NCI-H82 (cell line): ENCODE data around the gene ADCY10.

Experiments
- DNase-seq: peaks from one replicate; lab custom pipeline; 2025; lab: John Stamatoyannopoulos, UW

Gene ADCY10

DNA sequence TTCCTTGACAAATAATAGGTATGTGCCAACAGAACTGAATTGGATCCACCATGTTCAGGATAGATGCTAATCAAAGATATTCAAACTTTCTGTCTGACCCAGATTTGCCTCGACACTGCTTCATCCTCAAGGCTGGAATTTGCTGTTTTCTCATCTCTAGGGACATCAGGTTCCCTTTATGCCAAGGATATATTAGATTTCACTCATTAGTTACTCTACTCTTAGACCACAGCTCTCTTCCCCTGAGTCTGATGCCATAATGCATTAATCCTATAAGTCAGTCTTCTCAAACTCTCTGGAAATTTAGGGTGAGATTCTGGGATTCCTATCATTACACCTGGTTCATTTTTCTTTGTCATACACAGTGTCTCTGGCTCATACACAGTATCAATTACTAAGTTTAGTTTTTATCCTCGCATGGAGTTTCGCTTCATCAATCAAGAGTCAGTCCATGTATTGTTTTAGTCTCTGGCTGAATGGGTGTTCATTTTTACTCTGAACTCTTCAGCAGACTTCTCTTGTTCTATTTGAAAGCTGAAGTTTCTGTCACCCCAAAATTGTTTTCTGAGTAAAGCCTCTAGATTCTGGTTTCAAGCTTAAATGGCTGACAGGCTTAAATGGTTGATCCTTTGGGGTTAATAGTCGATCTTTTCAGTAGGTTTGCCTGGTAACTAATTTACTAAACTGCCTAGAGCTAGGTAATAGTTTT is 13.3 kb upstream of the ADCY10 start:
- no peak for DNase-seq

DNA sequence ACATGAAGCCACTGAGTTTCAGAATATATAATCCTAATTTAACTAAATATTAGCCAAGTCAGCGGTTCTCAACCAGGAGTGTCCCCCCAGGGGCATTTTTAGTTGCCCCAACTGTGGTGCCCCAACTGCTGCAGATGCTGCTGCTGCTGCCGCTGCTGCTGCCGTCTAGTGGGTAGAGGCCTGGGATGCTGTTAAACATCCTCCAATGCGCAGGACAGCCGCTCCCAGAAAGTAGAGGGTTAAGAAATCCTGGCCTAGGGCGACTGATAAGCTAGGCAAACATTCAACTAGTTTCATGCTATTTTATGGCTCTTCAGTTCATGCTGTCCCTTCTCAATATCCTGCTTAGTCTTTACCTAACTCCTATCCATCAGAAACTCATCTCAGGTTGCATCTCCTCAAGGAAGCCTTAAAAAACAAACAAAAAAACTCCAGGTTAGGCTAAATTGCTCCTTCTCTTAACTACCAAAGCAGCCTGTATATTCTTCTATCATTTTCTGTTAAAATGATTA is 12.6 kb upstream of the ADCY10 start:
- DNase-seq = no peak

DNA sequence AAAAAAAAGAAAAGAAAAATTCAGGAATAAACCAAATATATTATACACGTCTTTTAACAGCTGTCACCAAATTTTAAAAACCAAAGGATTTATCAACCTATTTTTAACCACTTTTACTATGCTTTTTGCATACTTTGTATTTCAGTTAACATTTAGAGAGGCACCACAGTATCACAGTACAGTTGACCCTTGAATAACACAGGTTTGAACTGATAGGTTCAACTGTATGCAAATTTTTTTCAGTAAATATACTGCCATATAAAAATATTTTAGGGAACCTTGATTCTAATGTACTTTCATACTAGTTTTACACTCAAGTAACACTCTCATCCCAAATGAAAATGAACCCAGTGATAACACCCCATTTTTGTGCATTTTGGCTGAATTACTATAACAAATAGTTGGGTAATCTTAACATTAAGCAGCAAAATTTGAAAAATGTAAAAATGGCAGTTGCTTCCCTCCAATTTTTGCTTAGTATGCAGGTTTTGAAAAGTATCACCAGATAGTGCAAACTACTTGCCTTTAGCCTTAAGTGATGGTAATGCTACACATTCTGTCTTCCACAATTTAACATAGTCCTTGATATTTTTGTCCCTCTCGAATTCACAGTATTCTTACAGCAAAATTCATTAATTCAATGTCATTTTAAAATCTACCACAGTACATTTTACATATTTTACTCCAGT is 10.8 kb upstream of the ADCY10 start:
- no peak for DNase-seq

GRCh38 chr1:167924102-167924501 is 10.2 kb upstream of the ADCY10 start:
- no peak for DNase-seq

DNA sequence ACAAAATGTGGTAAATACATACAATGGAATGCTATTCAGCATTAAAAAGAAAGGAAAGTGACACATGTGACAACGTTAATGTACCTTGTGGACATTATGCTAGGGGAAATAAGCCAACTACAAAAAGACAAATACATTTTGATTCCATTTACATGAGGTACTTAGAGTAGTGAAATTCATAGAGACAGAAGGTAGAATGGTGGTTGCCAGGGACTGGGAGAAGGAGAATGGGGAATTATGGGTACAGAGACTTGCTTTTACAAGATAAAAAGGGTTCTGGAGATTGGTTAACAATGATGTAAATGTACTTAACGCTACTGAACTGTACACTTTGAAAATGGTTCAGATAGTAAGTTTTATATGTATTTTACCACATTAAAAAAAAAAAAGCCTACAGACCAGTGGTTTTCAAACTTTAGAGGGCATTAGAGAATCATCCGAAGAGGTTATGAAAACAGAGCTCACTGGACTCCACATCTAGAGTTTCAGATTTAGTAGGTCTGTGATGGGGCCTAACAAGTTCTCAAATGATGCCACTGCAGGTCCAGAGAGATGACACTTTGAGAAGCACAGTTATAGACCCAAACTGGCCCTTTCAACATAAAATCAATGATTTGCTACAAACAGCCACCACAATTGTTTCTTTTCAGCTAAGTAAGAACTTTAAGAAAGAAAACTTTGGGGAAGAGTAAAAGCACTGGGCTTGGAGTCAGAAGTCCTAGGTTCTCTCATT is 9.6 kb upstream of the ADCY10 start:
- DNase-seq = no peak

GRCh38 chr1:167922611-167923074 is 8.7 kb upstream of the ADCY10 start:
- no peak for DNase-seq

DNA sequence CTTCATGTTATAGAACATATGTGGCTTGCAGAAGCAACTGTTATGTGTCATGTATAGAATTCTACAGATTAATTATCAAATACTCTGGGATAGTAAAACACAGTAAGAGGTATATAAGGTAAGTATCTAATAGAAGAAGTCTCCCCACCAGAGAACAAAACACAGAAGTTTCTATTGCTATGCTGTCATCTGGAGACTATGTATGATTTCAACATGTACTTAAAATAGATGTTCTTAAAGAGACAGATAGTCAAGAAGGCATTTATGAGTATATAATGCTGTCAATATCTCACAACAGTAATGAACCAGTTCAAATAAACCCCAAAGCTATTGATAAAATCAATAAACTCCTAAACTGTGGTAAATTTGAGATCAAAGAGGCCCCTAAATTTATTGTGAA is 8.1 kb upstream of the ADCY10 start:
- DNase-seq = no peak

- no peak for DNase-seq
These were observed 3.0 kb upstream of the ADCY10 start for GRCh38 chr1:167916766-167917511.

DNA sequence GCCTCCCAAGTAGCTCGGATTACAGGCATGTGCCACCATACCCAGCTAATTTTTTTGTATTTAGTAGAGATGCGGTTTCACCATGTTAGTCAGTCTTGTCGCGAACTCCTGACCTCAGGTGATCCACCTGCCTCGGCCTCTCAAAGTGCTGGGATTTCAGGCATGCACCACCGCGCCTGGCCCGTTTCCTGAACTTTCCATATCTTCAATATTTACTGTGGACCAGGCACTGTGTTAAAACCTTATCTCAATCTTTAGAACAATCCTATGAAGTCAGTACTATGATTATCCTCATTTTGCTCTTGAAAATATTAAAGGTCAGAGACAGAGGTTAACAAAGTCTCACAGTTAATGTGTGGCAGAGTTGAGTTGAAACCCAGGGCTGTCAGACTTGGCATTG is 1.6 kb upstream of the ADCY10 start:
- no peak for DNase-seq

- DNase-seq = no peak
These were observed 1.6 kb downstream of the ADCY10 start for GRCh38 chr1:167912294-167912693.

DNA sequence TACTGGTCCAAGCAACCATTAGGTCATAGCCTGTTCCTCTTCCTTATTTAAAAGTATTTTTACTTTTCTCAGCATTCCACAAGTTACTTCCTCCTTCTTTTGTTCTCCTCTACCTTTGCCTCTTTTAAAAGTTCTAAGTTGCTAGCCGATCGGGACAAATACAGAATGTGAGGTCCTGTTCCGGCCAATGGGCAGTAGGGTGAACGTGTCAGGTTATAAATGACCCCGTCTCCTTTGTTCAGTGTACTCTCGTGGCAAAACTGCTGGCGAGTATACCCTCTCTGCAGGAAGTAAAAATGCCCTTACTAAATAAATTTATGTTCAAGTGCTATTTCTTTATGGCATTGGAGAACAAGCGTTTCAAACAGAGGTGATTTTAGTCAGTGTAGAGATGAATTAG is 2.5 kb downstream of the ADCY10 start:
- no peak for DNase-seq

DNA sequence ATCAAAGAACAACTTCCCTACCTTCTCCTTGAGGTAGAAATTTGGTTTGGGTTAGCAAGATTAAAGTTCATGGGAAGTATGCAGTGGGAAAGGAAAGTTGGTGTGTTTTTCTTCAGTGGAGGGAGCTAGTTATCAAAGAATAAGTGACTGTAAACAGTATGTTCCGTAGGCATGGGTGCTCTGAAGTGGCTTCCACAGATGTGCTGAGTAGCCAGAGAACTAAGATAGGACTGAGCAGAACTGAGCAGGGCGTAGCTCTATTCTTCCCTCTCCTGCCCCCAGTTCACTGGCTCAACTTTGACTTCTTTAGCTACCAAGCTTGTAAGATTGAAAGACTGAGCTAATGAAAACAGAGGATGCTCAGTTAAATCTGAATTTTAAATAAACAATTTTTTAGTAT is 3.4 kb downstream of the ADCY10 start:
- DNase-seq = no peak

- no peak for DNase-seq
These were observed 4.2 kb downstream of the ADCY10 start for GRCh38 chr1:167909691-167910180.

- DNase-seq = no peak
These were observed 8.3 kb downstream of the ADCY10 start for GRCh38 chr1:167905671-167906070.

DNA sequence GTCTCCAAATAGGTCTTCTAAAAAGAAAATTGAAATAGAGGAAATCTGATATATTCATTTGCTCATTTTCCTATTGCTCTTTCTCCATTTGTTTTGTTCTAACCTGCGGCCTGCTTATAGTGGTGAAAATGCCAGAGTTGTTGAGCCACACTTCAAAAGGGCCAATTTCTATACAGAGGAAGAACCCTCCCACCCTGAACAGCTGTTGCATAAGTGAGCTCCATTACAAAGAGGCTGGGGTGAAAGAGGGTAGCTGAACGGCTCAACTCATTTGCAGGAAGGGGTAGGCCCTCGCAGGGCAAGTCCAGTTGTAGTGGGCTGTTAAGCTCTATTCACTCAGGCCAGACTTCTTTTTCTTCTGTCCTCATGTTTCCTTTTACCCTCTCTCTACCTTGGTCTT is 8.8 kb downstream of the ADCY10 start:
- DNase-seq = peak; percentile 37

DNA sequence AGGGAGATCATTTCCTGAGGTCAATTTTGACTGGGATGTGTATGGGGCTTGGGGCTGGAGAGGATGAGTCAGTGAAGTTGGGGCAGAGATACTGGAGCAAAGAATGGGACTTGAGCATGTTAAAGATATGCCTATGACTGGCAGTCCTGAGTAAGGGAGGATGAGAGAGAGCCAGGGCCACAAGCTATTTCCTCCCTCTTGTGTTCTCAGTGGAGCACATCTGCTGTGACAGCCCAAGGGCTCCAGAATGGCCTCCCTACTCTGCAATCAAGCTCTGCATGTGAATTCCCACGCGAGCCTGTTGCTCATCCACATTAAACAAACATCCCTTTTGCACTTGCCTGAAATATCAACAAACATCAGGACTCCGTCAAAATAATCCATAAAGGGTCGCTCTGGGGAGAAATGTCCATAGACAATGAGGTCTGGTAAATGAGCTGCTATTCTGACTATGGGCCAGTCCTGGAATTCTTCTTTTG is 9.2 kb downstream of the ADCY10 start:
- no peak for DNase-seq

- no peak for DNase-seq
These were observed 13.0 kb downstream of the ADCY10 start for GRCh38 chr1:167900907-167901306.

DNA sequence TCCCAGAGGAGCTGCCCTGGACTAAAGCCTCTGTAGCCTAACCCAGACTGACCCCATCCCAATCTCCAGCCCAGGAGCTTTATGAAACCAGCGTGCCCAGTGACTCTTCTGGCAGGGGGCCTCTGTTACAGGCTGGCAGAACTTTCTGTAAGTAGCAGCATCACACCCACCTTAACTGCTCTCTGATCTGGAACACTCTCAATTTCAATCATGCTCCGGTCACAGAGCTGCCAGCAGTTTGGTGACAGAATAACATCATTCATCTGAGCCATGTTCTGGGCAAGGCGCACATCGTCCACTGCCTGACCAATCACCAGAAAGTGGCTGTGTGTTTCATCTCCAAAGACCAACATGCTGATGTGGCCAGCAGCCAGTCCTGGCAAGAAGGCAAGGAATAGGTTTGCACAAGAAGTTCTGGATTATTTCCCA is 14.7 kb downstream of the ADCY10 start:
- no peak for DNase-seq

DNA sequence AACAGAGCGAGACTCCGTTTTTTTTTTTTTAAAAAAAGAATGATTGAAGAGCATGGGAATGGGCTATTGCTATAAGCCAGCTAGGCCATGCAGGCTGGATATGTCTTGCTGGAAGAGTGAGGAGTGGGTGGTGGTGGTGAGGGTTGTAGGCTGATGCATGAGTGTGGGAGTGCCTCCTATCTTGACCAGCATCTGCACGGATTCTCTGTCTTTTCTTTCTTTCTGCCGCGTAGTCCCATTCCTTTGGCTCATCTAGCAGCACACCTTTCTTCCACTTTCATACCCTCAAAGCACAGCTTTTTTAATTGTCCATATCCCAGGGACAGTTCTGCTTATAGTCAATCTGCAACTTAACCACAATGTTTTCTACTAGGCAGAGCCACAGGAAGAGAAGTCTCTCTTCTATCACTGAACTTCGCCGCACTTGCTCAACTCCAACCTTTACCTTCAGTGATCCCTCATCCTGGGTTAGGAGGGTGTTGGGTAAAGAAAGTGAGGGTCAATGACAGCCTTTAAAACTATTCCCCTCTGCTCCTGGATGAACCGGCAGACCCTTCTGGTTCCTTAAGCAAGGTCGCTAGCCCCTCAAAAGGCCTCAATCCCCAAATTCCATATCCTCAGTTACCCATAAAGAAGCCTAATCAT is 15.2 kb downstream of the ADCY10 start:
- DNase-seq = no peak

DNA sequence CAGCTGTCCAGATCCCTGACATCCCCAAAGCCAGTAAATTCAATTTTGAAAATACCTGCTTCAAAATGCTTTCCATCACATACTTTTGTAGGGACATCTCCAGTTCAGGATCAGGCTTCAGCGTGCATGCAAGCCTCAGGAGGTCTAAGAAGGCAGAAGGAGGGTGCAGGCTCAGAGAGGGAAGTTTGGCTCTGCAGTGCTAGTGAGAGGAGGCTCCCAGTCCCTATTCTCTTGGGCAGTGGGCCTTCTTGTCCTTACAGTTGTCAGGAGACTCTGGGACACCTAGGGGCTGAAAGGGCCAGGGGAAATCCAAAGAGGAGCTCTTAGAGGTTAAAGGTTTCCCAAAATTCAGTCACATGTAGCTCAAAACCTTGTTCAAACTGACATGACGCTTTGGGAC is 20.1 kb downstream of the ADCY10 start:
- no peak for DNase-seq

- DNase-seq = no peak
These were observed 23.5 kb downstream of the ADCY10 start for GRCh38 chr1:167890400-167890799.
